Measurements from ENCODE around the gene TCL1A.

TCL1A gene

DNA sequence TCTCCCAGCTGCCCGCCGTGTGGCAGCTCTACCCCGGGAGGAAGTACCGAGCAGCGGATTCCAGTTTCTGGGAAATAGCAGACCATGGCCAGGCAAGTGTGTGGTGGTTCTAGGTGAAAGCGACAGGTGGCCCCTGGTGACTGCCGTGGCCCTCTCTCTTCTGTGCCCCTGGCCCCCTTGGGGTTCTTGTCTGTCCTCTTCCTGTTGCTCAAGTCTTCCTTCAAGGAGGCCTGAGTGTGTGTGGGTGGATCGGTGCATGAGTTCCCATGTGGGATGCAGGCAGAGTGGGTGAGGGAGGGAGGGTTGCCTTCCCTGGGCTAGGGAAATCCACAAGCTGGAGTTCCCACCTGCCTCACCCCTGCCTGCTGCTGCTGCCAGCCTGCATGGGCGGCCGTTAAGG is 23.1 kb downstream of the TCL1A start:
- no peak for DNase-seq (ENCODE audit: low read depth)

DNA sequence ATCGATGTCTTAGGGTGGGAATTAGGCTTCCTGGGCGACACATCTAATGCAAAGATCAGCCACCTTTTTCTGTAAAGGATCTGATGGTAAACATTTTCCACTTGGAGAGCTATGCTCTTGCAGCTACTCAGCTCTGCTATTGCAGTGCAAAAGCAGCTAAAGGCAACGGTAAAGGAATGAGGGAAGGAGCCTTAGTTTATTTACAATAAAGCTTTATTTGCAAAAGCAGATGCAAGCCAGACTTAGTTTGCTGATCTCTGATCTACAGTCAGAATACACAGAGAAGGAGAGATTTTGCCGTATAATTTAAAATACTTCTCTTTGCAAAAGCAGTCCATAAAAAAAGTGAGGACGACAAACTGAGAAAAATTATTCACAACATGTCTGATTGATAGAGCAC is 24.5 kb downstream of the TCL1A start:
- DNase-seq (ENCODE audit: low read depth): no peak

More for the DNA sequence above, 23.1 kb downstream of the TCL1A start:
- TF ChIP-seq, protein P1, sequence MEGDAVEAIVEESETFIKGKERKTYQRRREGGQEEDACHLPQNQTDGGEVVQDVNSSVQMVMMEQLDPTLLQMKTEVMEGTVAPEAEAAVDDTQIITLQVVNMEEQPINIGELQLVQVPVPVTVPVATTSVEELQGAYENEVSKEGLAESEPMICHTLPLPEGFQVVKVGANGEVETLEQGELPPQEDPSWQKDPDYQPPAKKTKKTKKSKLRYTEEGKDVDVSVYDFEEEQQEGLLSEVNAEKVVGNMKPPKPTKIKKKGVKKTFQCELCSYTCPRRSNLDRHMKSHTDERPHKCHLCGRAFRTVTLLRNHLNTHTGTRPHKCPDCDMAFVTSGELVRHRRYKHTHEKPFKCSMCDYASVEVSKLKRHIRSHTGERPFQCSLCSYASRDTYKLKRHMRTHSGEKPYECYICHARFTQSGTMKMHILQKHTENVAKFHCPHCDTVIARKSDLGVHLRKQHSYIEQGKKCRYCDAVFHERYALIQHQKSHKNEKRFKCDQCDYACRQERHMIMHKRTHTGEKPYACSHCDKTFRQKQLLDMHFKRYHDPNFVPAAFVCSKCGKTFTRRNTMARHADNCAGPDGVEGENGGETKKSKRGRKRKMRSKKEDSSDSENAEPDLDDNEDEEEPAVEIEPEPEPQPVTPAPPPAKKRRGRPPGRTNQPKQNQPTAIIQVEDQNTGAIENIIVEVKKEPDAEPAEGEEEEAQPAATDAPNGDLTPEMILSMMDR (conservative IDR thresholded peaks at IDR 0.05; ENCODE audit: low read depth, low read length): no peak
- no peak overlapping the region for H3K4me3 ChIP-seq (ENCODE audit: low read length)

DNA sequence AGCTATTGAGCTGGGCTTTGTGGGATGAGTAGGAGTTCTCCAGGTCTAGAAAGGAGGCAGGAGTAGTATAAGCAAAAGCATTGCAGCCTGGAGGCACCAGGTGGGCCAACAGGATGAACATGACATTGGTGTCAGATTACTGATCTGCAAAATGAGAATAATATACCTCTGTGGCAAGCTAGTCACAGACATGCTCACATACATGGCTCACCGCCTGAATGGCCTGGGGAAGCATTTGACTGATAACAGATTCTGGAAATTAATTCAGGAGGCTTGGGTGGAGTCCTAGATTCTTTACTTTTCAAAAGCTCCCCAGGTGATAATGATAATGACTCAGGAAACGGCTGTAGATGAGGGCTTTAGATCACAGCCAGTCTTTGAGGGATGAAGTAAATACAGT is 27.0 kb downstream of the TCL1A start:
- TF ChIP-seq, protein P1 (conservative IDR thresholded peaks at IDR 0.05; ENCODE audit: low read depth, low read length): no peak
- no peak for DNase-seq (ENCODE audit: low read depth)
- H3K4me3 ChIP-seq (ENCODE audit: low read length): no peak overlapping the region

More for the DNA sequence above, 24.5 kb downstream of the TCL1A start:
- no peak overlapping the region for H3K4me3 ChIP-seq (ENCODE audit: low read length)
- TF ChIP-seq, protein P1 (conservative IDR thresholded peaks at IDR 0.05; ENCODE audit: low read depth, low read length): no peak

DNA sequence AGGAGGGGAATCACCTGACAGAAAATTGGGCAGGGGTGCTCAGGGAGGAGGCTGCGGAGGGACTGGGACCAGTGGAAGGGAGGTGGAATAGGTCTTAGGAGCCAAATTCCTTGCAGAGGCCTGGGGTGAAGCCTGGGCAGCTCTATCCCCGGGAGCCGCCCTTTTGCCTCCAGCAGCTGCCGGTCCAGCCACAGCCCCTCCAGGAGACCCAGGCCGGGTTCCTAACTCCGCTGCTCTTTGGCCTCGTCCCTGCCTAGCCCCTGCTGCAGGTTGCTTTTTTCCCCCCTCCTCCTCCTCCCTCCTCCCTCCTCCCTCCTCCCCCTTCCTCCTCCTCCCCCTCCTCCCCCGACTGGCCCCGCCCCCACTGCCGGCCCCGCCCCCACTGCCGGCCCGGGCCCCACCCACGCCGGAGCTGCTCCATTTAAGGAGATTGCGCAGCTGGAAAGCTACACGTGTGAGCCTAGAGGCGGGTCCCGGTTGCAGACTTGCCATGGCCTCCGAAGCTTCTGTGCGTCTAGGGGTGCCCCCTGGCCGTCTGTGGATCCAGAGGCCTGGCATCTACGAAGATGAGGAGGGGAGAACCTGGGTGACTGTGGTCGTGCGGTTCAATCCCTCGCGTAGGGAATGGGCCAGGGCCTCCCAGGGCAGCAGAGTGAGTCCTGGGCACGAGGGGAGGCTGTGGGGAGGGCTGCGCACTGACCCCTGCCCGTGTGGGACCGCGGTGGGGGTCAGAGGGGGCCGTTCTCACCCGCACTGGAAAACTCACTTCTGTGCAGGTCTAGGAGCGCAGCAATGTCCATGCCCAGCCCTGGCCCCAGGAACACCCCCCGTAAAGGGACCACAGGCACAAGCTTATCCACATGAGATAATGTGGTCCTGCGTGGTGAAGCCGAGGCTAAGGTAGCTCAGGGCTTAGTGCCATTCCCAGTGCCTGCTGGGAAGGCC is 27.7 kb downstream of the TCL1A start, which contains the start of gene TCL1B:
Gene TCL1B, plus strand, starts transcription at position 449 of the 945 bp plus-strand sequence. Its CDS starts 42 bp downstream, at position 491.
- TF ChIP-seq, protein P1 (conservative IDR thresholded peaks at IDR 0.05; ENCODE audit: low read depth, low read length): no peak
- no peak for DNase-seq (ENCODE audit: low read depth)
- H3K4me3 ChIP-seq (ENCODE audit: low read length): no peak within 1 kb of the TSS

DNA sequence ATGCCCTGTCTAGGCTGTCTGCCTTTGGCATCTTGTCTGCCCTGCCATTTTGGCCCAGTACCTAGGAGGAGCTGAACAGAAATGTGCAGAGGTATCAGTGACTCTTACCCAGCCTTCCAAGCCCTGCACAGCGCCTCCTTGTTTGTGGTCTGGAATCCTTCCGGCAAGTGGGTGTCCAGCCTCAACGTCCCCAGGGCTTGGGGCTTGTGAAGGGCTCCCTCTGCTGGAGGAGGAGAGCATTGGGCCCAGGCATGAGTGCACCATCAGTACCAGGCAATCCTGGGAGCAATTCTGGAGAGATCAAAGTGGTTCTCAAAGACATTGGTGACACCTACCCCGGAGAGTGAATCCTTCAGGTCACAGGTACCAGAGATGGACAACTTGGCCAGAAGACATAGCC is 30.1 kb downstream of the TCL1A start:
- H3K4me3 ChIP-seq (ENCODE audit: low read length): no peak overlapping the region
- DNase-seq (ENCODE audit: low read depth): no peak
- TF ChIP-seq, protein P1 (conservative IDR thresholded peaks at IDR 0.05; ENCODE audit: low read depth, low read length): peak; percentile 26

DNA sequence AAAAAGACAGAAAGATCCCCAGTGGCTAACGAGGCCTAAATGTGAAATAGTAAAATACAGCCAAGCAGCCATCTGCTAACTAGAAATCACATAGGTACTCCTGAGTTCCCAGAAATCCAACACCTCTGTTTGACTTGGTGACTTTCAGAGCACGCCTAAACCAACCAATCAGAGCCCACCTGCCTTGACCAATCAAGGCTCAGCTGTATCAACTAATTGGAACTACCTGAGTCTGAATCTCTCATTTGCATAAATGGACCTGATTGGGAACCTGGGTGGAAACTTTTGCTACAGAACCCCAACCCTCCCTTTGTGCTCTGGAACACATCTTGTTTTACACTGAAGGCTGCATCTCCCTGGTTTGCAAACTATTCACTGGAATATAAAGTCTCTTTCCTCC is 32.8 kb downstream of the TCL1A start:
- DNase-seq (ENCODE audit: low read depth): no peak
- no peak overlapping the region for H3K4me3 ChIP-seq (ENCODE audit: low read length)
- TF ChIP-seq, protein P1 (conservative IDR thresholded peaks at IDR 0.05; ENCODE audit: low read depth, low read length): no peak

Measured in retinal pigment epithelial cell (primary cell).